Embryonic facial prominence (tissue), 1 donor: ENCODE data around the gene ESRRG.

Source experiments
- DNase-seq: peaks from one replicate; pipeline ENCODE4 v3.0.0-alpha.2; 2016; ENCODE audit errors: extremely low spot score

Gene ESRRG

DNA sequence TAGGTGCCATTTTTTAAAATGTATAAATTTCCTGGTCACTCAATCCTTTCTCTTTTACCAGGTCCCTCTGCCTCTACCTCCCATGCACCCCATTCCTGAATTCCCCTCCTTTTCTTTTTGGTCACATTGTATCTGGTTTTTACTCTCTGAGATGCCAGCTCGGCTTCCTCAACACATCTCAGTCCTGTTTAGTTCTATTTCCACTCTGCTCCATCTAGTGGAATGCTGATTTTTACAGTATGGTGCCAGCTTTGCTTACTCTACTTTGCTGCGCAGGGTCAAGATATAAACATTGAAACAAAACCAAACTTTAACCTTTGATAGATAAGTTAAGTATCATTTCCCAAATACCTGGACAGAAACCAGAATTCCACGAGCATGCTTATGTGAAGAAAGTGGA lies 96.0 kb downstream of the ESRRG start:
- DNase-seq, result no peak

DNA sequence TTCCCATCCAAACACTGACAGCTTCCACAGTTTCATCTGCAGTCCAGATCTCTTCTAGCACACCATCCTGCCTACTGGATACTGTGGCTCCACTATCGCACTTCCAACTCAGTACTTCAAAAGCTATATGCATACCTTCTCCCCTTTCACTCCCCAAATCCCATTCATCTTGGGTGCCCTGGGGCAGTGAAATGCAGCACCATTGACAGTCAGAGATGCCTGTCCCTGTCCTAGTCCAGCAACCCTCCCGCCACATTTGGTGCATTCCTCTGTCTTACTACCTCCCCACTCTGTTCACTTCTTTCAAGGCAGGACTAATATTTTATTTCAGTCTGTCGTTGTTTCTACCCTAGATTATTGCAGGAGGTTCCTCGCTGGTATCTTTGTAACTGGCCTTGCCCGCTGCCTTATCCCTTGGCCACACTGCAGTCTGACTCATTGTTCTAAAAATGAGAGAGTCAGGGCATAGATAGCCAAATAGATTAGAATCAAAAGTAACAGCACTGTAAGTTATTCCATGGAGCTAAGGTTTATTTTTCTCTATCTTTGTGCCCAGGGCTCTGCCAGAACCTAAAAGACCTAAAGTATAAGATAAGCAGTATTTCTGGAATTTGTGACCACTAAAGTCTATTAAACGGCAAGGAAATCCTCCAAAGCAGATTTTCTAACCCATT lies 96.7 kb downstream of the ESRRG start:
- no peak for DNase-seq

DNA sequence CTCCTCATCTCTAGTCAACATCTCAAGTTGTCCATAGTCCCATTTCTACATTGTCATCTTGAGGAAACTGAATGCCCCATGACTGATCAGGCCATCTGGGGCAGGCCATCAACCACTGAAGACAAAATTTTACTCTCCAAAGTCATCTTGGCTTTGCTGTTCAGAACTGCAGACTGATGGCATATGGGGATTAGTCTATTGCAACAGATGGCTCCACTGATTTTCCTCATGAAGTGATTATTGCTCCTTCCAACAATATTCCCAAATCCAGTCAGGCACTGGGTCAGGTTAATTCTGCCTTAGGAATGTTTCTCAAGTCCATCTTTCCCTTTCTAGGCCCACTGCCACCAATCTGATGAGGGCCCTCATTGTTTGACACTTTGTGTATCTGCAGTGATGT lies 101.7 kb downstream of the ESRRG start:
- no peak for DNase-seq

DNA sequence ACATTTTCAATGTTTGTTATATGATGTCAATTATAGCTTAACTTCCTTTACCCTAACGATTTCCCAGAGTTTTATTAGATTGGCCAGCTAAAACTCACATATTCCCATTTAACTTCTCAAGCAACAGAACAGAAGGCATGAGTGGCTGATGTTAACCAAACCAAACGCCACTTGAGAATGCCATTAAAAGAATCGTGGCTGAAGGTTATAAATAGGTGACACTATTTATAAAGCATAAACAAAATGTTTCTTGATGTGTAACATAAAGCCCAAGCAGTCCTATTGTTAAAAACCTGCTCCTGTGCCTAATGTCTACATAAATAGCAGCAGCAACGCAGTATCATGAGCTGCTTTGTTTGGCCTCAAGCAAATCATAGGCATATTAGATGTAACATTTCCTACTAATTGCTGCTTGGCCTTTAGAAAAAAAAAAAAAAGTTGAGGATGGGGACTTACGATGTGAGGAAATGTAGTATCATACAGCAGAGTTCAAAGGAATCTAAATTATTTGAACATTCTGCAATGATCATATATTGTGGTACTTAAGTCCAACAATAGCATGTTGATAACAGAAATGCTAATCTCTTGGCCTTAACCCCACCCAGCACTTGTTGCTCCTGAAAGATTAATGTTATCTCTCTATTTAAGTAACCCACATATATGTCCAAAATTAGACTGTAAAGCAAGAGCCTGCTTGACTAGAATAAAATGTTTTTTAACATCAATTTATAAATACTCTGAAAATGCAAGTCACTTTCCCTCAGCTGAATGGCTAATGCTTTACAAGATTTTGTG lies 106.0 kb downstream of the ESRRG start:
- DNase-seq, result no peak

DNA sequence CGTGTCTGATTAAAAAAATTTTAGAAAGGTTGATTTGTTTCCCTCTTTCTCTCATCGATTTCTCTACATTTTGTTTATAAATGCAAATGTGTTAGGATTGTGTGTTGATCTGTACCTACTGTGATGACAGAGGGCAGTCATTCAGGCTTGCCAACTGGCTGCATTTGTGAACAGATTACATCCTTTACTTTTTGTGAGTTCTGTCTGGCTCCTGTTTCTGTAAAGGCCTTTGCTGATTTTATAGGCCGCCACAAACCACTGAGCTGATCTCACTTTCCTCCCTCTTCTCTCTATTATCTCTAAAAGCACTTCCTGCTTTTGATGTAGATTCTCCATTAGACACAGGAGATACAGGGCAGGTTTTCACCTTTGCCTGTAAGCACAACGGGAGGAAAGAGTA lies 106.8 kb downstream of the ESRRG start:
- DNase-seq, result no peak

DNA sequence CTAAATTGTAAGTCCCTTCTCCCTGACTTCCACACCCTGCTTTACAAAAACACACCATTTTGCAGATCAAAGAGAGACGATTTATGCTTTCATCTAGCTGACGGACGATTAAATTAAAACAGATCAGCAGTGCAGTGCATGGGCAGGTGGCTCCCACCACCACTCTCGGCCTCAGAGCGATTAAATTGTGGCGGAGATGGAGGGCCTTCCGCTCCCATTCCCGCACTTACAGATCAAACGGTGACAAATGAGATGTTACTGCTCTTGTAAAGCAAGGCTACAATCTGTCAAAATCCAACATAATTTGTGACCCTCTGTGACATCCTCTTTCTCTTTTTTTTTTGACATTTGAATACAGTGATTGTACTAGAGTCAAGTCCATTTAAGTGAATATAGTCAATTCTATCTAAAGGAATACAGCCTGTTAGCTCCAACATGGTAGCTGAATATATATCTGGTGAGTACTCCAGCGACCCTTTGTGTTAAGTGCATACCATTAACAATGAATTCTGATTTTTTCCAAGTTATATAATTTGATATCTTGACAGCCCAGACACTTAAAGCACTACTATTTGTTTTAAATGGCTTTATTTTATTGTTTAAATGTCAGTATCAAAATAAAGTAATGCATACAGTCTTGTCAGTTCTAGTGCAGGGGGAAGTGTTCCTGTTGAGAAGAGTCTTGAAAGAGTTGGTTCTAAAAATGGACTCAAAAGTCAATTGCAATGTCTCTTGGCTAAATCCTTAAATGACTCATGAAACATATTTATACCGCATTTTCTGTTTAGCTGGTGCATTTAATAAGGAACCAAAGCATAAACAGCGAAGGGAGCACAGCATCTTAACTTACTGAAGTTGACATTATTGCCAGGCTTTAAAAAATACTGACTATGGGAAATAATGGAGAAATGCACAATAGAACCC lies 109.0 kb downstream of the ESRRG start:
- no peak for DNase-seq

DNA sequence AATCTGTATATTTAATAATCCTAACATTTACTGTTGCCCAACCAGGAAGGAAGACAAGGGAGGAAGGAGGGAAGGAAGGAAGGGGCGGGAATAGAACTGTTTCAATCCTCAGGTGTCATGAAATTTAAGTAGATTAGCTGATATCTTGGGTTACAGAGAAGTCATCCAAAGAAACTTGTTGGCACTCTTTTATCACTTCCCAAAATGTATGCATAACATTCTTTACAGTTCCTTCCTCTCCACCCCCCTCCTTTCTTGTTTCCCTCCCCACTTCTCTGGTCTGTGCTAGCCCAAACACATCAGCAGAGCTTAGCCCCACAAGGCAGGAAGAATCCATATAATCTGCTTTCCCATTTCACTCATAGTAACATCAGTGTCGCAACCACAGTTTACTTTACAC lies 110.9 kb downstream of the ESRRG start:
- DNase-seq, result no peak

DNA sequence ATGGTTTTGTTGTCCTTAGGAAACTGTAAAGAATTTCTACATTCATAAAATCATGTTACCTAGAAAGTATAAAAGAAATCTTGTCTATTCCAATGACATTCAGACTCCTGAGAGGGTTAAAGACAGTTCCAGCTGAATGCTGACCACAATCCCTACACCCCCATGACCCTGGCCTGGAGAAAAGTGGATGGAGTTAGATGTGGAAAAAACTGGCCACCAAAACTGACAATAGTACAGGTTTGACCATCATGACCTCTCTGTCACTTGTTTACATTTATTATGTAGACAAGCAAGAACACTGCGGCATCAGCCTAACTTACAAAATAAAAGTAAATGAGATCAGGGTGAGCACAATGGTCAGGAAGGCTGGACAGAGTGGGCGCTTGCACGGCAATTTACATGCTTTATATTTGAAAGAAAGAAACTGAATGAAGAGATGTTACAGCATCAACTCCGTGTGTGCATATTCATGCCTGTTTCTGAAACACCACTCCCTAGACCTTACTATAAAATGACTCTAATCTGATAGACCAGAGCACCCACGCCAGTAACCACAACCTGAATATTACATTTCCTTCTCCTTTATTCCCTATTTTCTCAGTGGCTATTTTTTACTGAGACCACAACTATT lies 116.0 kb downstream of the ESRRG start:
- no peak for DNase-seq

DNA sequence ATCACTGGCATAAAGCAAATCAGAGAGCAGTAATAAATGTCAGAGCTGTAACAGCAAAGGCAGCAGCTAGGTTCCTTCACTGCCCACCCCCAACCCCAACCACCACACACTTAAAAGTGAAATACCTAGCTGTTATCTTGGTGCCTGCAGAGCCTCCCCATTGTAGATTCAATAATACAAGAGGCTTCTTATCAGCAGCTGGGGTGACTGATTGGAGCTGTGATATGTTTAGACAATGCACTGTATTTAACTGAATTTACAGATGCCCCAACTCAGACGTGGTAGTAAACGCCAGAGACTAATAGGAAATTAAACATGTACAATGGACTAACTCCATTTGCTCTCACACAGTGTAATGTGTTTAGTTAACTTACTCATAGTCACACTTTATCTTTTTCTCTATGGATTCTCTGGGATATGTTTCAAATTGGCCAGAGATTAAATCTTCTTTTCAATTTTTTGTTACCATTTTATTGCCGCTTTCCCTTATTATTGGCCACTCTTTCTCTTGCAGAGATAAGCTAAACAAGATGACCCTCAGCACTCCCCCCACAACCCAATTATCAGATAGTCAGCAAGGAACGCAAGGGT lies 117.1 kb downstream of the ESRRG start:
- no peak for DNase-seq

DNA sequence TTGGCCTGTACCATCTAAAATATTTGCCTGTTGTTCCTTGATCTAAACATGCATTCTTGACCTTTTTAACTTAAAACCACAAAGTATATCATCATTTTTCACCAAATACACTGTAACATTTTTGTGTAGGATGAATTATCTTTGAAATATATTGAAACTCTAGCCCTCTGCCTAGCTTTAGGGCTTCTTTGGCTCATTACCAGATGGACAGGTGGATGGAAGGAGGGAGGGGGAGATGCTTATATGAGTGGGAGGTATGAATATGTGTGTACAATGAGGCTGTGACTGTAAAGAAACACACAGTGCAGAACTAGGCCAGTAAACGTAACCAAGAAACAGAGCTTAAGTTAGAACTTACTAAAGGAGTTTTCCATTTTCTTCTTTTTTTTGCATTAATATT lies 118.5 kb downstream of the ESRRG start:
- DNase-seq, result no peak

DNA sequence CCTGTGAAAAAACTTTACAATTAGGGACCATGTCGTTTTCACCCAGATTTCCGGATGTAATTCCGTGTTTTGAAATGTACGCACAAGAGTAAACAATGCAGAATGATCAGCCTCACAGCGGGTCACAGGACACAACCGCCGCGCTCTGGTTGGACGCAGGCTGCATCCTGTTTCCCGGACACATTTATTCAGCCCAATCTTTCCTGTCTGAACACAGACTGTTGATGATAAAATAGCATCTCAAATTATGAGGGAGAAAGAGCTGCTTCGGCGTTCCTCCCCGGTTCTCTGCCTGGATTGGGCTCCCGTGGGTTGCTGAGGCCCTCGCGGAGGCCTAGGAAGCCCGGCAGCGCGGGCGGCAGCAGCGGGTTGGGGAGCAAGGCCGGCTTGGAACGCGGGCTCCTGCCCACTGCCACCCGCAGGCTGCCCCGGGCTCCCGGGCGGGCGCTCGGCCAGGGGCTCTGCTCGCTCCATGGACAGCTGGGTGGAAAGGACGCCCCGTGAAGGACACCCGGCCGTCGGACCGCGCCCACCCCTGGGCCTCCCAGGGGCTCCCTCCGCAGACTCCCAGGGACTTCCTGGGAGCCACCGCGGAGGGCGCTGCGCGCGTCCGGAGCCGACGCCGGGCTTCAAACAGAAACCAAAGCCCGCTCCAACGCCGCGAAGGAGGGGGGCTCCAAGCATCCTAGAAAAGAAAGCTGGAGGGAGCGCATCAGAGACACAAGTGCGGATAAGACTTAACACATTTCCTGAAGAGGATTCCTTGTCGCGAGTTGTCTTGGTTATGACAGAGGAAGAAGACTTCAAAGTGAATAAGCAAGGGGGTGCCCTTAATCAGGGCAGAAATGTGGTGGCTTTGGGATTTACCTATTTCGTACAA lies 122.3 kb downstream of the ESRRG start:
- peak; percentile 39 for DNase-seq

DNA sequence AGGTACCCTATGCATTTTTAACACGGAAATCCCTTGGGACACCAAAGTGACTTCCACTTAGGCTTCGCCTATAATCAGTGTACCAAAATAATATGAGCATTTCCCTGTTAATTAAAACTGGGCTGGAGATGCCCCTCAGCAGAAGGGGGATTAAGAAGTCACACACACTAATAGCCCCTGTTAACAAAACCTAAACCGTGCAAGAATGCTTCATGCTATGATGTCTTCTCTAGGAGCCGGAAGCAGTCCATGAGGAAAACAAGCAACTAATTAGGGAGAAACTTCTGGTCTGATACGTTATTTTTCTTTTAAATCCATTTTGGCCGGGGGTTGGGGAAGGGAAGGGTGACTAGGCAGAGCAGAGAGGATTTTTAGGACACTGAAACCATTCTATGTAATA lies 123.4 kb downstream of the ESRRG start:
- no peak for DNase-seq

DNA sequence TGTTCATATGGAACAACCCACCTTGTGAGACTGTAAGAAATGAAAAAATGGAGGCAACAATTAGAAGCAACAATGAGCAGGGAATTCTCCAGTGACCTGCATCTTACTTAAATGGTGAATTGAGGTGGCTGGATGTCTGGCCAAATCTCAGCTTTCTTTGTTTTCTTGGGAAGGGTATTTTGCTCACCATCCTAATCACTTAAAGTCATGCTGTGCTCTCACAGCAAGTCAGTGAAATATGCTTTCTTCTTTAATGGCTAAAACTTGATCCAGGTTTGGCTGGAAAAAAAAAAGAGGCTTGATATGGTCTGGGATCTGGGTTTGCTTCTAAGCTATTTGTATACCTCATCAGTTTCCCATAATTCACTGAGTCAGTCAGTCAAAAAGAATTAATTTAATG lies 124.8 kb downstream of the ESRRG start:
- DNase-seq, result no peak

DNA sequence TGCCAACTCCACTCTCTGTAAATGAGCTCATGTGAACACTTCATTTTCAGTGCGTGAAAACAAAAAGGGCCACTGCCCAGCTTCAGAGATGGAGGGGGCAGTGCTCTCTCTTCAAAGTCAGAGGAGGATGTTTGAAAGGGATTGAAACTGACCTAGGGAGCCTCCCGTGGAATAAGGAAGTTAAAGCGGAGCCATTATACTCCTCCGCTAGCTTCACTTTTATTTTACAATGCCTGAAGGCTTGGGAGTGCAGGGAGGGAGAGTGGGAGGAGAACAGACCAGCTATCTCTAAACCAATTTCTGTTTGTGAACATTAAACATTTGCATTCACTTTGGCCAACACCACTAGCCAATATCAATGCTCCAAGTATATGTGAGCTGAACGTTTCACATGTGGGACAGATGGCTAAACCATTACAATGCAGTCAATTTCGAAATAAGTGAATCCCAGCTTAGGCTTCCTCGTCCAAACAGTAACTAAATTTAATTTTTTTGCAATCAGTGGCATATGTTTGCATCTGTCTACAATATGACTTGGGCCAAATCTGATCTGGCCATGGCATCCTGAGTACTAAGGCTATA lies 126.9 kb downstream of the ESRRG start:
- DNase-seq, result no peak

DNA sequence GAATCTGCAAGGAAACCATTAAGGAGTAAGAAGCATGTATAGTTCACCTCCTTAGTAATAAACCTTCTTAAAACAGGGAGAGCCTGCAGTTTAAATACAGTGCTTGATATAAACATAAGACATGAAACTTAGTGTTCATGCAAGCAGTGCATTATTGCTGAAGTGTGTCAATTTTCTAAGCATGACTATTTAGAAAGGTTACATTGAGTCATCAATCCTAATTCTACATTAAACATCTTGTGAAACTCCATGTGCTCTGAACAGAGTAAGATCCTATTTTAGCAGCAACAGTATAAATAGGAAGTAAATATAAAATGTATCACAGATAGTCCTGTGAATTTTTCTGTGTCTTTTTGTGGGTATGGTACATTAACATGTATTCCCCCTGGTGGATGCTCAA lies 135.5 kb downstream of the ESRRG start:
- no peak for DNase-seq

DNA sequence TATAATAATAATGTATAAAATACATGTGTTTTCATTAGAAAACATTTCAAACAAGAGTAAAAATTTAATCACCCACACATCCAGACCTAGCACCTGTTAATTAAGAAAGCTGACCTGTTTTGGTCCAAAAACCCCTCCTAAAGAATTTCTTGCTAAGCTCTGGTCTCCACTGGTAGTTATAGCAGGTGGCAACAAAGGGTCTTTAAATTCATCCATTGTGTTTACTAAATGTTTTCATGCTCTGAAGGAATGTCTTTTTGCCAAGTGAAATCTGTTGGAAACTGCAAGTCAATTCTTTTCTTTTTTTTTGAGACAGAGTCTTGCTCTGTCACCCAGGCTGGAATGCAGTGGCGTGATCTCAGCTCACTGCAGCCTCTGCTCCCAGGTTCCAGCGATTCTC lies 141.1 kb downstream of the ESRRG start:
- no peak for DNase-seq

DNA sequence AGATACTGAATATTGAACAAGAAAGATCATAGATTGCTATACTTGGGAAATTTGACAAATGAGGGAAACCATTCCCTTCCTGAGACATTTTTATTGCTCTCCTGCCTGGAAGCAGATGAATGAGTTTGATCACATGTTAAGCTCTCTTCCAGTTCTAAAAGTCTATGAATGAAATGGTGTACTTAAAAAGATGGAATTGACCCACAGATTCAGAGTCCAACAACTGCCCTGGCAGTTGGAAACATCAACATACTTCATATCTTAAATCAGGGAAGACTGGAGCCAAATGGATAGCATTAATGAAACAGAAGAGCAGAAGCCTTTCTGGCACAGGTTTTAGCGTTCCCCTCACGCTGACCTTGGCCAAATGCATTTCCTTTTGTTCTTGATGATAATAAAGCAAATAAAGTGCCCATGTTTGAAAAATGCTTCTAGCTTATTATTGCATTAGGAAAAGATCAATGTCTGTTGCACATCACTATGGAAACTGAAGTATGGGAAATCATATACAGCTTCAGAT lies 142.6 kb downstream of the ESRRG start:
- no peak for DNase-seq

DNA sequence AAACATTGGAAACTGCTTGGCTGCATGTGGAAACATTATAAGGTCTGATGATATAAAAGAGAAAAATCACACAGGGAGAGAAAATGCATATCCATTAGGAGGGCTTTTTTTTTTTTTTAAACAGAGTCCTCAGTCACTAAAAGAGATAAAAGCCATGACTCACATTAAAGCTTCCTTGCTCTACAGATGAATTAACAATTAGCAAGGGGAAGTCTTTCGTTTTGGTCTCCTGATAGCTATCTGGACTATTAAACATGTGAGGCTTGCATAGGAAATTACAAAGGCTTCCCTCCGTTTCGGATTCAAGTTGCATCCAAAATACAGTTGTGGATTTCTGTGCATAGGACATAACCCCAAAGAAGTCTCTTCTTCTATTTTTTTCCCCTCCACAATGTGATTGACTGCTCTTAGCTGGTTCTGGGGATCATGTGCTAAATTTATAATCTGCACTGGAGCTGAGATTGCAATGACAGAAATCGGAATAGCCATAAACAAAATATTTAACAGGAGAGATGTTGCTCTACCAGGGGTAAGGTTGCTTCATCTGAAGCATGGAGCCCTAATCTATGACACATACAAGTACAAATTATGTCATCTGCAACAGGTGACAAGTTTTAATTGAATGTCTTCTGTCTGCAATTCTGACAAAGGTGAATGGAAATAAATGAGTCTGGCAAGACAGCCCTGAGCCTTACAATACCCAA lies 146.8 kb downstream of the ESRRG start:
- no peak for DNase-seq

DNA sequence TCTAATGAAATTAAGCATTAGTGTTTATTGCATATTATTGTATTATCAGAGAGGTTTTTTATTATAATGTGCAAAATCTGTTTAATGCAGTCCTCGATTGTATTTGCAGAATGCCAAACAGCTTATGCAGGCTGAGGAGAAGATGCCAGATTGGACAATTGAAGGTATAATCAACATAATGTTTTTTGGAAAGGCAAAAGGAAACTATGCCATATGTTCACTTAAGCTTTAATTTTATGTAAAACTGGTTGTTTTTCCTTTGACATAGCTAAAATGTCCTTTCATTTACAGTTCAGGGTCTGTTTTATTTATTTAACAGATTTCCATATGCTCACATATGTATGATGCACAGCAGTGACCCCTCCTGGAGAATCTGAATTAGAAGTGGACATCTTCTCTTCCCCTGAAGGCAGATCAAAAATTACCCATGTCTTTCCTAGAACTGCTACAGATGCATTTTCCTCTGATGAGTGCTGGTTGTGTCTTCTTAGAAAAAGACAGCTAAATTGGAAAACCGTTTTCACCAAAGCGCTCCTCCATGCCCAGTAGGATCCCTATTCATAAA lies 156.5 kb downstream of the ESRRG start:
- no peak for DNase-seq
